GM12878 (cell line): ENCODE measurements around the gene TSNAX. TPM values are rescaled to one million over a fixed set of nuclear protein-coding genes. Genes with fewer than 3 reads are reported as not detected.

Source experiments
- ASH2L ChIP-seq: fragments of 300-600, 200-600 bp; sonication (generic); IDR thresholded peaks from 2 replicates; pipeline ENCODE4 v1.6.1; 2017; ENCODE audit warnings: low read depth, mild to moderate bottlenecking, borderline replicate concordance
- BRCA1 ChIP-seq: IDR thresholded peaks from 2 replicates; pipeline ENCODE4 v1.6.1; 2011; ENCODE audit warnings: low read depth, low read length, improper control_type of control experiment
- CEBPB ChIP-seq, 2 experiments: fragments of 150-350 bp in 1 of 2; IDR thresholded peaks; 2 replicates each; pipeline ENCODE4 v1.6.1; 2012 to 2014; ENCODE audit warnings: low read depth in 2 of 2, low read length in 2 of 2, borderline replicate concordance in 1 of 2, inconsistent platforms in 1 of 2
- CHD2 ChIP-seq: IDR thresholded peaks from 2 replicates; pipeline ENCODE4 v1.6.1; 2011; ENCODE audit warnings: low read depth, low read length, improper control_type of control experiment, borderline replicate concordance
- ESRRA ChIP-seq: IDR thresholded peaks from 2 replicates; pipeline ENCODE4 v1.6.1; 2012; ENCODE audit warnings: mild to moderate bottlenecking, low read length, improper control_type of control experiment
- IKZF2 ChIP-seq, 2 experiments: fragments of 450-650 bp; IDR thresholded peaks; 2 replicates each; pipeline ENCODE4 v1.6.1; 2017; ENCODE audit warnings: mild to moderate bottlenecking in 2 of 2, moderate library complexity in 2 of 2
- IRF4 ChIP-seq: IDR thresholded peaks from 2 replicates; pipeline ENCODE4 v1.6.1; 2011; ENCODE audit warnings: low read depth, low read length
- LARP7 ChIP-seq: fragments of 450-650 bp; IDR thresholded peaks from 2 replicates; pipeline ENCODE4 v1.6.1; 2017; ENCODE audit warnings: mild to moderate bottlenecking
- MTA3 ChIP-seq: IDR thresholded peaks from 2 replicates; pipeline ENCODE4 v1.6.1; 2012; ENCODE audit warnings: low read length, inconsistent platforms, borderline replicate concordance
- NR2C2 ChIP-seq: IDR thresholded peaks from 2 replicates; pipeline ENCODE4 v1.6.1; 2011; ENCODE audit warnings: borderline replicate concordance, low read depth; ENCODE audit not compliant: control insufficient read depth, insufficient read length
- POLR2A ChIP-seq: IDR thresholded peaks from 2 replicates; pipeline ENCODE4 v1.6.1; 2011; ENCODE audit warnings: low read depth, mild to moderate bottlenecking, low read length
- POLR2AphosphoS5 ChIP-seq: IDR thresholded peaks from 2 replicates; pipeline ENCODE4 v1.6.1; 2011; ENCODE audit warnings: mild to moderate bottlenecking, low read length, inconsistent platforms
- RELA ChIP-seq: fragments of 450-650 bp; IDR thresholded peaks from 2 replicates; pipeline ENCODE4 v1.8.0; 2014; ENCODE audit warnings: borderline replicate concordance; ENCODE audit not compliant: partially characterized antibody
- SMARCA5 ChIP-seq: fragments of 450-650 bp; IDR thresholded peaks from 2 replicates; pipeline ENCODE4 v1.6.1; 2017; ENCODE audit warnings: mild to moderate bottlenecking
- SP1 ChIP-seq: IDR thresholded peaks from one replicate; pipeline ENCODE4 v1.6.1; 2011; ENCODE audit warnings: low read depth, low read length
- SREBF2 ChIP-seq: IDR thresholded peaks from 2 replicates; pipeline ENCODE4 v1.6.1; 2012; ENCODE audit warnings: mild to moderate bottlenecking, low read length
- SUPT20H ChIP-seq: IDR thresholded peaks from 2 replicates; pipeline ENCODE4 v1.6.1; 2011; ENCODE audit warnings: low read depth, mild to moderate bottlenecking, low read length, moderate library complexity, borderline replicate concordance; ENCODE audit not compliant: control insufficient read depth
- SUZ12 ChIP-seq: fragments of 200-600 bp; sonication (generic); IDR thresholded peaks from one replicate; pipeline ENCODE4 v1.6.1; 2018; ENCODE audit warnings: antibody characterized with exemption, mild to moderate bottlenecking; ENCODE audit not compliant: unreplicated experiment
- TCF12 ChIP-seq: IDR thresholded peaks from 2 replicates; pipeline ENCODE4 v1.6.1; 2011; ENCODE audit warnings: low read depth, mild to moderate bottlenecking, low read length
- ZNF274 ChIP-seq: IDR thresholded peaks from one replicate; pipeline ENCODE4 v1.8.0; 2011; ENCODE audit not compliant: insufficient read length, insufficient read depth
- polyA plus RNA-seq, 11 experiments: library from polyadenylated mRNA; depleted of rRNA in 4 of 11; unstranded in 6 of 11; stranded (reverse) in 5 of 11; fragments of >200 nt; fragmentation: Nextera tagmentation in 4 of 11; fragmentation: Illumina TruSeq in 1 of 11; extraction: Ambion mirVana in 4 of 11; extraction: Trizol in 1 of 11; gene quantifications; 1 replicate in 1 of 11; 2 replicates in 10 of 11; pipeline versions ENCODE4 v1.2.1 to v1.2.3, GENCODE V29; 2011 to 2016; ENCODE audit warnings: inconsistent platforms in 2 of 11, missing spikeins in 2 of 11, low read depth in 1 of 11
- total RNA-seq, 4 experiments: library from RNA; depleted of rRNA in 3 of 4; stranded (reverse); fragments of >200 nt in 3 of 4; fragmentation: Illumina TruSeq in 1 of 4; extraction: Trizol in 1 of 4; gene quantifications; 2 replicates each; pipeline versions ENCODE4 v1.2.1 to v1.2.3, GENCODE V29; 2013 to 2021
- TF ChIP-seq, protein P1 (sequence below): fragments of 150-350 bp; IDR thresholded peaks from 2 replicates; pipeline ENCODE4 v1.6.1; 2014; ENCODE audit warnings: mild to moderate bottlenecking, low read depth, low read length
- TF ChIP-seq, protein P2 (sequence below): IDR thresholded peaks from 2 replicates; pipeline ENCODE4 v1.6.1; 2012; ENCODE audit warnings: low read depth, low read length, improper control_type of control experiment
- TF ChIP-seq, protein P3 (sequence below): IDR thresholded peaks from 2 replicates; pipeline ENCODE4 v1.6.1; 2011; ENCODE audit warnings: low read depth, low read length, improper control_type of control experiment, borderline replicate concordance
- TF ChIP-seq, protein P4 (sequence below): fragments of 450-650 bp; IDR thresholded peaks from 2 replicates; pipeline ENCODE4 v1.6.1; 2017; ENCODE audit warnings: borderline replicate concordance
- TF ChIP-seq, protein P5 (sequence below): IDR thresholded peaks from 2 replicates; pipeline ENCODE4 v1.6.1; 2011; ENCODE audit warnings: borderline replicate concordance, low read depth, mild to moderate bottlenecking, moderate library complexity, mixed read lengths, low read length; ENCODE audit not compliant: insufficient read depth; ENCODE audit errors: extremely low read length
- TF ChIP-seq, protein P6 (sequence below): fragments of 450-650 bp; IDR thresholded peaks from 2 replicates; pipeline ENCODE4 v1.6.1; 2014; ENCODE audit warnings: mild to moderate bottlenecking

TSNAX gene
- total and polyA plus RNA-seq, 10 of the 15 experiments (the other 5 are each of a cell fraction or from before 2014, with no cell fraction given), result 24.8 to 49.7 (median 35.6) TPM

DNA sequence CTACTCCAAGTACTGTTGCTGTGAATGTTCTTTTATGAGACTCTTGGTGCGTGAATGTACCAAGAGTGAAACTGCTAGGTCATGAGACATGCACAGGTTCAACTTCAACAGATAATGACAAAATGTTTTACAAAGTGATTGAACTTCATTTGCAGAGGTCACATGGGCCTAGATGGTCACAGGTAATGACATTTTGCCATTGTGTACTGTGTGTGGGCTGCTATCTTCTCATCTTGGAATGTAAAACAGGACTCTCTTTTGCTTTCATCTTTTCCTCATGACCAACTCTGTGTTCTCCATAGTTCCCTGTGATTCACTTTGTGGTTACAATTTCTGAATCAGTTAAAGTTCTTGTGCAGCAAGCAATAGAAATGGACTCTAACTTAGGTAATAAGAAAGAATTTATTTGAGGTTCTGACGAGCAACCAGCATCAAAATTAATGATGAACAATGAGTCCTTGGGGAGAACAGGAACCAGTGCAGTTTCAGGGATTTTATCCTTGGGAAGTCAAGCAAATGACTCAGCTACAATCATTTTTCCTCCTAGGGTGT is 16.2 kb upstream of the TSNAX start (continued):
- TF ChIP-seq, protein P1, sequence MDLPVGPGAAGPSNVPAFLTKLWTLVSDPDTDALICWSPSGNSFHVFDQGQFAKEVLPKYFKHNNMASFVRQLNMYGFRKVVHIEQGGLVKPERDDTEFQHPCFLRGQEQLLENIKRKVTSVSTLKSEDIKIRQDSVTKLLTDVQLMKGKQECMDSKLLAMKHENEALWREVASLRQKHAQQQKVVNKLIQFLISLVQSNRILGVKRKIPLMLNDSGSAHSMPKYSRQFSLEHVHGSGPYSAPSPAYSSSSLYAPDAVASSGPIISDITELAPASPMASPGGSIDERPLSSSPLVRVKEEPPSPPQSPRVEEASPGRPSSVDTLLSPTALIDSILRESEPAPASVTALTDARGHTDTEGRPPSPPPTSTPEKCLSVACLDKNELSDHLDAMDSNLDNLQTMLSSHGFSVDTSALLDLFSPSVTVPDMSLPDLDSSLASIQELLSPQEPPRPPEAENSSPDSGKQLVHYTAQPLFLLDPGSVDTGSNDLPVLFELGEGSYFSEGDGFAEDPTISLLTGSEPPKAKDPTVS, result no peak
- TF ChIP-seq IKZF2 (IDR thresholded peaks at IDR 0.05) (peak; percentile 52 to 62; a peak in 3 of 4 replicates), IRF4 (no peak), RELA (no peak), ESRRA (no peak), POLR2AphosphoS5 (no peak), TCF12 (no peak), MTA3 (no peak), LARP7 (no peak), ASH2L (no peak), CEBPB (IDR thresholded peaks at IDR 0.05; ENCODE audit: borderline replicate concordance in 1 of 2, low read depth in 2 of 2, low read length in 2 of 2) (no peak), SP1 (no peak), SUZ12 (no peak), SREBF2 (no peak), CHD2 (no peak), BRCA1 (no peak), ZNF274 (no peak), POLR2A (no peak), SMARCA5 (no peak), NR2C2 (no peak), SUPT20H (no peak)
- TF ChIP-seq, protein P2, sequence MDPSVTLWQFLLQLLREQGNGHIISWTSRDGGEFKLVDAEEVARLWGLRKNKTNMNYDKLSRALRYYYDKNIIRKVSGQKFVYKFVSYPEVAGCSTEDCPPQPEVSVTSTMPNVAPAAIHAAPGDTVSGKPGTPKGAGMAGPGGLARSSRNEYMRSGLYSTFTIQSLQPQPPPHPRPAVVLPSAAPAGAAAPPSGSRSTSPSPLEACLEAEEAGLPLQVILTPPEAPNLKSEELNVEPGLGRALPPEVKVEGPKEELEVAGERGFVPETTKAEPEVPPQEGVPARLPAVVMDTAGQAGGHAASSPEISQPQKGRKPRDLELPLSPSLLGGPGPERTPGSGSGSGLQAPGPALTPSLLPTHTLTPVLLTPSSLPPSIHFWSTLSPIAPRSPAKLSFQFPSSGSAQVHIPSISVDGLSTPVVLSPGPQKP, result no peak
- TF ChIP-seq, protein P3, sequence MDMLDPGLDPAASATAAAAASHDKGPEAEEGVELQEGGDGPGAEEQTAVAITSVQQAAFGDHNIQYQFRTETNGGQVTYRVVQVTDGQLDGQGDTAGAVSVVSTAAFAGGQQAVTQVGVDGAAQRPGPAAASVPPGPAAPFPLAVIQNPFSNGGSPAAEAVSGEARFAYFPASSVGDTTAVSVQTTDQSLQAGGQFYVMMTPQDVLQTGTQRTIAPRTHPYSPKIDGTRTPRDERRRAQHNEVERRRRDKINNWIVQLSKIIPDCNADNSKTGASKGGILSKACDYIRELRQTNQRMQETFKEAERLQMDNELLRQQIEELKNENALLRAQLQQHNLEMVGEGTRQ, result peak; percentile 51; the same call in 1 of the 2 replicates
- TF ChIP-seq, protein P4, sequence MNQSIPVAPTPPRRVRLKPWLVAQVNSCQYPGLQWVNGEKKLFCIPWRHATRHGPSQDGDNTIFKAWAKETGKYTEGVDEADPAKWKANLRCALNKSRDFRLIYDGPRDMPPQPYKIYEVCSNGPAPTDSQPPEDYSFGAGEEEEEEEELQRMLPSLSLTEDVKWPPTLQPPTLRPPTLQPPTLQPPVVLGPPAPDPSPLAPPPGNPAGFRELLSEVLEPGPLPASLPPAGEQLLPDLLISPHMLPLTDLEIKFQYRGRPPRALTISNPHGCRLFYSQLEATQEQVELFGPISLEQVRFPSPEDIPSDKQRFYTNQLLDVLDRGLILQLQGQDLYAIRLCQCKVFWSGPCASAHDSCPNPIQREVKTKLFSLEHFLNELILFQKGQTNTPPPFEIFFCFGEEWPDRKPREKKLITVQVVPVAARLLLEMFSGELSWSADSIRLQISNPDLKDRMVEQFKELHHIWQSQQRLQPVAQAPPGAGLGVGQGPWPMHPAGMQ, result no peak
- TF ChIP-seq, protein P5, sequence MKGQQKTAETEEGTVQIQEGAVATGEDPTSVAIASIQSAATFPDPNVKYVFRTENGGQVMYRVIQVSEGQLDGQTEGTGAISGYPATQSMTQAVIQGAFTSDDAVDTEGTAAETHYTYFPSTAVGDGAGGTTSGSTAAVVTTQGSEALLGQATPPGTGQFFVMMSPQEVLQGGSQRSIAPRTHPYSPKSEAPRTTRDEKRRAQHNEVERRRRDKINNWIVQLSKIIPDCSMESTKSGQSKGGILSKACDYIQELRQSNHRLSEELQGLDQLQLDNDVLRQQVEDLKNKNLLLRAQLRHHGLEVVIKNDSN, result peak; percentile 44
- TF ChIP-seq, protein P6, sequence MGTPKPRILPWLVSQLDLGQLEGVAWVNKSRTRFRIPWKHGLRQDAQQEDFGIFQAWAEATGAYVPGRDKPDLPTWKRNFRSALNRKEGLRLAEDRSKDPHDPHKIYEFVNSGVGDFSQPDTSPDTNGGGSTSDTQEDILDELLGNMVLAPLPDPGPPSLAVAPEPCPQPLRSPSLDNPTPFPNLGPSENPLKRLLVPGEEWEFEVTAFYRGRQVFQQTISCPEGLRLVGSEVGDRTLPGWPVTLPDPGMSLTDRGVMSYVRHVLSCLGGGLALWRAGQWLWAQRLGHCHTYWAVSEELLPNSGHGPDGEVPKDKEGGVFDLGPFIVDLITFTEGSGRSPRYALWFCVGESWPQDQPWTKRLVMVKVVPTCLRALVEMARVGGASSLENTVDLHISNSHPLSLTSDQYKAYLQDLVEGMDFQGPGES, result no peak
